GM12878 (cell line): ENCODE data around the gene SLU7. TPM values are rescaled to one million over a fixed set of nuclear protein-coding genes. Genes with fewer than 3 reads are reported as not detected.

ENCODE experiments used
- polyA plus RNA-seq, 11 experiments: library from polyadenylated mRNA; depleted of rRNA in 4 of 11; unstranded in 6 of 11; stranded (reverse) in 5 of 11; fragments of >200 nt; fragmentation: Nextera tagmentation in 4 of 11; fragmentation: Illumina TruSeq in 1 of 11; extraction: Ambion mirVana in 4 of 11; extraction: Trizol in 1 of 11; gene quantifications; 1 replicate in 1 of 11; 2 replicates in 10 of 11; pipeline versions ENCODE4 v1.2.1 to v1.2.3, GENCODE V29; 2011 to 2016; ENCODE audit warnings: inconsistent platforms in 2 of 11, missing spikeins in 2 of 11, low read depth in 1 of 11
- total RNA-seq, 4 experiments: library from RNA; depleted of rRNA in 3 of 4; stranded (reverse); fragments of >200 nt in 3 of 4; fragmentation: Illumina TruSeq in 1 of 4; extraction: Trizol in 1 of 4; gene quantifications; 2 replicates each; pipeline versions ENCODE4 v1.2.1 to v1.2.3, GENCODE V29; 2013 to 2021

Gene SLU7
- total and polyA plus RNA-seq, 10 of the 15 experiments (the other 5 are each of a cell fraction or from before 2014, with no cell fraction given), result 32.7 to 55.2 (median 46.6) TPM

Other genes starting within 250 kb of the SLU7 start
- gene FABP6, start 189.6 kb downstream of the SLU7 start, total RNA-seq (2014; rRNA removed), result 1.3 and 1.9 TPM in 2 replicates
- gene FABP6, start 189.6 kb downstream of the SLU7 start, total RNA-seq (2014; rRNA removed; fragmentation: Illumina TruSeq; extraction: Trizol), result 1.2 and 3.0 TPM in 2 replicates
- gene FABP6, start 189.6 kb downstream of the SLU7 start, total RNA-seq (2021), result 1.9 and 2.3 TPM in 2 replicates
- gene FABP6, start 189.6 kb downstream of the SLU7 start, polyA plus RNA-seq (2011; rRNA removed), result 4.7 and 8.1 TPM in 2 replicates
- 1.00 and 1.2 TPM in 2 replicates for gene FABP6, start 189.6 kb downstream of the SLU7 start, polyA plus RNA-seq (2014; fragmentation: Illumina TruSeq; extraction: Trizol)
- 1 to 10 TPM; 3.0 to 3.5 TPM for gene FABP6, start 189.6 kb downstream of the SLU7 start, polyA plus RNA-seq (2014; fragmentation: Nextera tagmentation; extraction: Ambion mirVana)
- gene FABP6, start 189.6 kb downstream of the SLU7 start, polyA plus RNA-seq (2014; rRNA removed), result 1.2 and 3.2 TPM in 2 replicates
- gene FABP6, start 189.6 kb downstream of the SLU7 start, polyA plus RNA-seq (2016; fragmentation: Nextera tagmentation; extraction: Ambion mirVana), result 1 to 10 TPM in 1 of 2 experiments, under 1 TPM in 1; 0.66 to 1.1 TPM
- gene CCNJL, start 106.5 kb downstream of the SLU7 start, total RNA-seq (2014; rRNA removed), result not detected in 2 replicates
- not detected in 2 replicates for gene CCNJL, start 106.5 kb downstream of the SLU7 start, total RNA-seq (2014; rRNA removed; fragmentation: Illumina TruSeq; extraction: Trizol)
- gene CCNJL, start 106.5 kb downstream of the SLU7 start, total RNA-seq (2021), result 0.08 and 0.10 TPM in 2 replicates
- 0.19 and 0.20 TPM in 2 replicates for gene CCNJL, start 106.5 kb downstream of the SLU7 start, polyA plus RNA-seq (2011; rRNA removed)
- not detected in 2 replicates for gene CCNJL, start 106.5 kb downstream of the SLU7 start, polyA plus RNA-seq (2014; fragmentation: Illumina TruSeq; extraction: Trizol)
- gene CCNJL, start 106.5 kb downstream of the SLU7 start, polyA plus RNA-seq (2014; fragmentation: Nextera tagmentation; extraction: Ambion mirVana), result not detected
- not detected in 2 replicates for gene CCNJL, start 106.5 kb downstream of the SLU7 start, polyA plus RNA-seq (2014; rRNA removed)
- gene CCNJL, start 106.5 kb downstream of the SLU7 start, polyA plus RNA-seq (2016; fragmentation: Nextera tagmentation; extraction: Ambion mirVana), result under 1 TPM in 1 of 2 experiments, not detected in 1; 0.09 TPM
- not detected in 2 replicates for gene C1QTNF2, start 48.5 kb downstream of the SLU7 start, total RNA-seq (2014; rRNA removed)
- gene C1QTNF2, start 48.5 kb downstream of the SLU7 start, total RNA-seq (2014; rRNA removed; fragmentation: Illumina TruSeq; extraction: Trizol), result not detected in 2 replicates
- gene C1QTNF2, start 48.5 kb downstream of the SLU7 start, total RNA-seq (2021), result not detected in 2 replicates
- not detected in 2 replicates for gene C1QTNF2, start 48.5 kb downstream of the SLU7 start, polyA plus RNA-seq (2011; rRNA removed)
- not detected in 2 replicates for gene C1QTNF2, start 48.5 kb downstream of the SLU7 start, polyA plus RNA-seq (2014; fragmentation: Illumina TruSeq; extraction: Trizol)
- gene C1QTNF2, start 48.5 kb downstream of the SLU7 start, polyA plus RNA-seq (2014; fragmentation: Nextera tagmentation; extraction: Ambion mirVana), result not detected
- 0.09 TPM in 1 of 2 replicates, not detected in the other for gene C1QTNF2, start 48.5 kb downstream of the SLU7 start, polyA plus RNA-seq (2014; rRNA removed)
- gene C1QTNF2, start 48.5 kb downstream of the SLU7 start, polyA plus RNA-seq (2016; fragmentation: Nextera tagmentation; extraction: Ambion mirVana), result not detected
- 2.0 and 2.5 TPM in 2 replicates for gene FAM200C, start 19.0 kb downstream of the SLU7 start, total RNA-seq (2014; rRNA removed)
- gene FAM200C, start 19.0 kb downstream of the SLU7 start, total RNA-seq (2014; rRNA removed; fragmentation: Illumina TruSeq; extraction: Trizol), result 2.5 and 2.6 TPM in 2 replicates
- 2.0 and 2.4 TPM in 2 replicates for gene FAM200C, start 19.0 kb downstream of the SLU7 start, total RNA-seq (2021)
- 2.9 and 4.7 TPM in 2 replicates for gene FAM200C, start 19.0 kb downstream of the SLU7 start, polyA plus RNA-seq (2011; rRNA removed)
- gene FAM200C, start 19.0 kb downstream of the SLU7 start, polyA plus RNA-seq (2014; fragmentation: Illumina TruSeq; extraction: Trizol), result 1.3 and 2.0 TPM in 2 replicates
- gene FAM200C, start 19.0 kb downstream of the SLU7 start, polyA plus RNA-seq (2014; fragmentation: Nextera tagmentation; extraction: Ambion mirVana), result 1 to 10 TPM; 1.0 to 1.2 TPM
- 1.6 and 1.8 TPM in 2 replicates for gene FAM200C, start 19.0 kb downstream of the SLU7 start, polyA plus RNA-seq (2014; rRNA removed)
- gene FAM200C, start 19.0 kb downstream of the SLU7 start, polyA plus RNA-seq (2016; fragmentation: Nextera tagmentation; extraction: Ambion mirVana), result 1 to 10 TPM; 4.7 to 5.4 TPM
- gene PTTG1, start 2.8 kb upstream of the SLU7 start, total RNA-seq (2014; rRNA removed), result 234 and 273 TPM in 2 replicates
- 301 TPM in 2 replicates for gene PTTG1, start 2.8 kb upstream of the SLU7 start, total RNA-seq (2014; rRNA removed; fragmentation: Illumina TruSeq; extraction: Trizol)
- 154 and 168 TPM in 2 replicates for gene PTTG1, start 2.8 kb upstream of the SLU7 start, total RNA-seq (2021)
- gene PTTG1, start 2.8 kb upstream of the SLU7 start, polyA plus RNA-seq (2011; rRNA removed), result 322 and 441 TPM in 2 replicates
- 609 and 993 TPM in 2 replicates for gene PTTG1, start 2.8 kb upstream of the SLU7 start, polyA plus RNA-seq (2014; fragmentation: Illumina TruSeq; extraction: Trizol)
- 1,000 to 10,000 TPM in 1 of 2 experiments, 100 to 1,000 TPM in 1; 946 to 1,033 TPM for gene PTTG1, start 2.8 kb upstream of the SLU7 start, polyA plus RNA-seq (2014; fragmentation: Nextera tagmentation; extraction: Ambion mirVana)
- gene PTTG1, start 2.8 kb upstream of the SLU7 start, polyA plus RNA-seq (2014; rRNA removed), result 230 and 381 TPM in 2 replicates
- 100 to 1,000 TPM; 372 to 407 TPM for gene PTTG1, start 2.8 kb upstream of the SLU7 start, polyA plus RNA-seq (2016; fragmentation: Nextera tagmentation; extraction: Ambion mirVana)